Keratinocyte (primary cell): ENCODE data around the gene GRIN1. TPM values are rescaled to one million over a fixed set of nuclear protein-coding genes. Genes with fewer than 3 reads are reported as not detected.

Experiments
- DNase-seq: peaks from one replicate; pipeline ENCODE4 v3.0.0-alpha.2; 2011; ENCODE audit warnings: low read depth, missing footprints, low spot score
- FAIRE-seq: peaks from 2 replicates; lab custom pipeline; 2011; peaks lifted over from hg19 to GRCh38; lab: Jason Lieb, UNC
- H2AFZ ChIP-seq: 2 replicates; pipeline ENCODE4 v1.6.0; 2012; ENCODE audit warnings: low read length, control low read depth, inconsistent platforms; ENCODE audit not compliant: control insufficient read depth
- H3K27ac ChIP-seq: 2 replicates; pipeline ENCODE4 v1.5.1; 2011; ENCODE audit warnings: low read length; ENCODE audit not compliant: control insufficient read depth, insufficient read depth
- H3K27me3 ChIP-seq: 3 replicates; pipeline ENCODE4 v1.6.0; 2011; ENCODE audit warnings: low read length; ENCODE audit not compliant: control insufficient read depth, insufficient read depth; ENCODE audit errors: extremely low read depth
- H3K36me3 ChIP-seq, 2 experiments: 2 replicates in 1 of 2; 3 replicates in 1 of 2; pipeline ENCODE4 v1.5.1; 2011; ENCODE audit warnings: low read length in 2 of 2, mild to moderate bottlenecking in 1 of 2; ENCODE audit not compliant: control insufficient read depth in 2 of 2, insufficient read depth in 2 of 2; ENCODE audit errors: extremely low read depth in 1 of 2
- H3K4me1 ChIP-seq: 3 replicates; pipeline ENCODE4 v1.5.1; 2011; ENCODE audit warnings: low read length; ENCODE audit not compliant: control insufficient read depth, insufficient read depth; ENCODE audit errors: extremely low read depth
- H3K4me2 ChIP-seq: 3 replicates; pipeline ENCODE4 v1.6.0; 2011; ENCODE audit warnings: low read depth, low read length; ENCODE audit not compliant: control insufficient read depth, insufficient read depth; ENCODE audit errors: extremely low read depth
- H3K4me3 ChIP-seq, 3 experiments: fragments of 200-600 bp in 1 of 3; sonication (generic) in 1 of 3; 2 replicates in 2 of 3; 3 replicates in 1 of 3; pipeline ENCODE4 v1.5.1; 2011 to 2016; ENCODE audit warnings: low read length in 3 of 3, mild to moderate bottlenecking in 3 of 3, control low read depth in 2 of 3, inconsistent platforms in 1 of 3, low read depth in 1 of 3, mixed read lengths in 1 of 3, mixed run types in 1 of 3, moderate library complexity in 1 of 3; ENCODE audit not compliant: control insufficient read depth in 2 of 3, insufficient read depth in 2 of 3; ENCODE audit errors: extremely low read depth in 1 of 3
- H3K79me2 ChIP-seq: 2 replicates; pipeline ENCODE4 v1.6.0; 2012; ENCODE audit warnings: low read length; ENCODE audit not compliant: control insufficient read depth, insufficient read depth
- H3K9ac ChIP-seq: 3 replicates; pipeline ENCODE4 v1.6.0; 2011; ENCODE audit warnings: low read length; ENCODE audit not compliant: control insufficient read depth, insufficient read depth; ENCODE audit errors: extremely low read depth
- H3K9me1 ChIP-seq: 3 replicates; pipeline ENCODE4 v1.6.0; 2011; ENCODE audit warnings: low read length; ENCODE audit not compliant: control insufficient read depth, insufficient read depth; ENCODE audit errors: extremely low read depth
- H3K9me3 ChIP-seq: 2 replicates; pipeline ENCODE4 v1.5.1; 2012; ENCODE audit warnings: low read depth, low read length; ENCODE audit not compliant: control insufficient read depth
- H4K20me1 ChIP-seq: 3 replicates; pipeline ENCODE4 v1.6.0; 2011; ENCODE audit warnings: low read length; ENCODE audit not compliant: control insufficient read depth, insufficient read depth; ENCODE audit errors: extremely low read depth
- CTCF ChIP-seq, 3 experiments: IDR thresholded peaks in 1 of 3; conservative IDR thresholded peaks in 1 of 3; optimal IDR thresholded peaks in 1 of 3; 2 replicates in 2 of 3; 3 replicates in 1 of 3; pipeline versions ENCODE3 to v1.5.1; 2011; ENCODE audit warnings: low read length in 3 of 3, mild to moderate bottlenecking in 3 of 3, moderate library complexity in 2 of 3, control low read depth in 1 of 3, inconsistent platforms in 1 of 3; ENCODE audit not compliant: insufficient read depth in 2 of 3; ENCODE audit errors: extremely low read depth in 1 of 3
- EZH2 ChIP-seq: IDR thresholded peaks from one replicate; pipeline ENCODE4 v1.6.1; 2012; ENCODE audit warnings: inconsistent platforms, mild to moderate bottlenecking, low read length, moderate library complexity
- dilution Hi-C: fragments of 300-500 bp; cut with MboI; formaldehyde crosslinking; loops from one replicate; pipeline ENCODE4 v1.7.0; 2020; ENCODE audit warnings: low sequenced_read_pairs; ENCODE audit not compliant: extremely low pct_ligation_motif_present
- polyA plus RNA-seq, 5 experiments: library from polyadenylated mRNA; depleted of rRNA in 3 of 5; stranded (reverse) in 3 of 5; stranded (forward) in 1 of 5; unstranded in 1 of 5; fragments of >200 nt; gene quantifications; 1 replicate in 1 of 5; 2 replicates in 3 of 5; 3 replicates in 1 of 5; pipeline versions ENCODE4 v1.2.1 to v1.2.3, GENCODE V29; 2011 to 2012; ENCODE audit warnings: missing spikeins in 2 of 5, low read depth in 1 of 5, low replicate concordance in 1 of 5

GRIN1 gene
- polyA plus RNA-seq, 1 donor (not counting 4 experiments of a cell fraction or from before 2014, with no cell fraction given) = 0.03 TPM

GRCh38 chr9:137191245-137191644, 52.3 kb downstream of the GRIN1 start:
- Histone ChIP-seq H3K4me3 (no peak overlapping the region), H2AFZ (no peak overlapping the region), H3K27ac (no peak overlapping the region), H3K79me2 (peaks cover 38% of the 10 kb centered on the region), H3K9ac (no peak overlapping the region), H3K4me2 (no peak overlapping the region), H3K27me3 (peaks cover 3% of the 10 kb centered on the region), H3K4me1 (peaks cover 38% of the 10 kb centered on the region), H3K36me3 (peaks cover 9 to 13% of the 10 kb centered on the region in 2 experiments), H3K9me1 (peaks cover 3% of the 10 kb centered on the region), H3K9me3 (no peaks in the 10 kb centered on the region), H4K20me1 (peaks cover 5% of the 10 kb centered on the region)
- no peak for TF ChIP-seq CTCF (optimal IDR thresholded peaks at IDR 0.05 in 1 of 3, IDR thresholded peaks at IDR 0.05 in 1 of 3, conservative IDR thresholded peaks at IDR 0.05 in 1 of 3; ENCODE audit: extremely low read depth in 1 of 3, insufficient read depth in 2 of 3, low read length in 3 of 3)
- TF ChIP-seq EZH2 = no peak
- dilution Hi-C loops = no loop called here
- no peak for FAIRE-seq
- DNase-seq = no peak

- TF ChIP-seq CTCF (optimal IDR thresholded peaks at IDR 0.05 in 1 of 3, IDR thresholded peaks at IDR 0.05 in 1 of 3, conservative IDR thresholded peaks at IDR 0.05 in 1 of 3; ENCODE audit: extremely low read depth in 1 of 3, insufficient read depth in 2 of 3, low read length in 3 of 3) (no peak), EZH2 (no peak)
- dilution Hi-C loops = no loop called here
- no peak overlapping the region for H3K4me2 ChIP-seq
- H4K20me1 ChIP-seq = peaks cover 5% of the 10 kb centered on the region
- no peak overlapping the region for H3K4me3 ChIP-seq
- peaks cover 36% of the 10 kb centered on the region for H3K4me1 ChIP-seq
- peaks cover 3% of the 10 kb centered on the region for H3K27me3 ChIP-seq
- peaks cover 3% of the 10 kb centered on the region for H3K9me1 ChIP-seq
- FAIRE-seq (no peak), DNase-seq (no peak)
- no peak overlapping the region for H3K27ac ChIP-seq
- no peak overlapping the region for H3K9ac ChIP-seq
- H2AFZ ChIP-seq = no peak overlapping the region
- H3K79me2 ChIP-seq = peaks cover 32% of the 10 kb centered on the region
- no peaks in the 10 kb centered on the region for H3K9me3 ChIP-seq
- peaks cover 9 to 13% of the 10 kb centered on the region in 2 experiments for H3K36me3 ChIP-seq
These were observed 52.9 kb downstream of the GRIN1 start for GRCh38 chr9:137191691-137192447.
